ENCODE results near the gene HPCAL1.

Gene HPCAL1

GRCh38 chr2:10370895-10371294 is 68.2 kb downstream of the HPCAL1 start:
- no peak for DNase-seq (ENCODE audit: low read depth)

GRCh38 chr2:10371441-10372196 is 68.9 kb downstream of the HPCAL1 start:
- no peak for DNase-seq (ENCODE audit: low read depth)

- no peak for DNase-seq (ENCODE audit: low read depth)
These were observed 69.6 kb downstream of the HPCAL1 start for GRCh38 chr2:10372203-10372861.

GRCh38 chr2:10372862-10373240 is 70.1 kb downstream of the HPCAL1 start:
- no peak for DNase-seq (ENCODE audit: low read depth)

GRCh38 chr2:10373931-10374330 is 71.2 kb downstream of the HPCAL1 start:
- DNase-seq (ENCODE audit: low read depth) = no peak

GRCh38 chr2:10374362-10374943 is 71.7 kb downstream of the HPCAL1 start:
- no peak for DNase-seq (ENCODE audit: low read depth)

GRCh38 chr2:10375570-10376281 is 73.0 kb downstream of the HPCAL1 start:
- peak; percentile 12 for DNase-seq (ENCODE audit: low read depth)

GRCh38 chr2:10377052-10377746 is 74.5 kb downstream of the HPCAL1 start:
- DNase-seq (ENCODE audit: low read depth) = no peak

GRCh38 chr2:10377747-10378085 is 75.0 kb downstream of the HPCAL1 start:
- DNase-seq (ENCODE audit: low read depth) = no peak

- DNase-seq (ENCODE audit: low read depth) = peak; percentile 12
These were observed 75.5 kb downstream of the HPCAL1 start for GRCh38 chr2:10378189-10378588.

GRCh38 chr2:10380048-10380926 is 77.6 kb downstream of the HPCAL1 start:
- DNase-seq (ENCODE audit: low read depth) = no peak

- no peak for DNase-seq (ENCODE audit: low read depth)
These were observed 79.3 kb downstream of the HPCAL1 start for GRCh38 chr2:10381997-10382353.

- DNase-seq (ENCODE audit: low read depth) = no peak
These were observed 79.8 kb downstream of the HPCAL1 start for GRCh38 chr2:10382354-10383061.

GRCh38 chr2:10383960-10384734 is 81.4 kb downstream of the HPCAL1 start:
- no peak for DNase-seq (ENCODE audit: low read depth)

- DNase-seq (ENCODE audit: low read depth) = no peak
These were observed 82.8 kb downstream of the HPCAL1 start for GRCh38 chr2:10385501-10385900.

GRCh38 chr2:10385933-10386773 is 83.4 kb downstream of the HPCAL1 start:
- DNase-seq (ENCODE audit: low read depth) = no peak

- no peak for DNase-seq (ENCODE audit: low read depth)
These were observed 84.3 kb downstream of the HPCAL1 start for GRCh38 chr2:10387033-10387432.

- no peak for DNase-seq (ENCODE audit: low read depth)
These were observed 86.4 kb downstream of the HPCAL1 start for GRCh38 chr2:10388954-10389560.

All from activated T-cell treated with anti-CD3 and anti-CD28 coated beads for 24 hours (primary cell).